HCT116 (cell line): Measurements from ENCODE around the gene VSX1. TPM values are rescaled to one million over a fixed set of nuclear protein-coding genes. Genes with fewer than 3 reads are reported as not detected.

Experiments used
- ATAC-seq: fragments of 200-7000 bp; cut with Tn5 transposase; 2 replicates; pipeline ENCODE4 v1.9.1; 2020; ENCODE audit warnings: mild to moderate bottlenecking, moderate library complexity
- BruUV-seq: library from RNA; stranded (reverse); fragments of 400-500 nt; replicated peaks from 2 replicates; lab custom pipeline; 2021; lab: Mats Ljungman, UMichigan
- CTCF ChIA-PET: fragments of 300-600 bp; sonication (Branson Sonifier 250); formaldehyde crosslinking; loops from one replicate; lab custom pipeline; 2021; ENCODE audit warnings: antibody characterized with exemption; lab: Charles Lee
- POLR2A ChIA-PET: fragments of 300-600, 350-600 bp; sonication (Branson Sonifier 250); formaldehyde crosslinking; loops from one replicate; lab custom pipeline; 2021; ENCODE audit warnings: antibody characterized with exemption; lab: Charles Lee
- RAD21 ChIA-PET, 2 experiments: fragments of 300-600 bp; sonication (Branson Sonifier 250); formaldehyde crosslinking; loops; one replicate each; lab custom pipeline; 2023; ENCODE audit warnings: low total read pairs in 2 of 2; ENCODE audit not compliant: uncharacterized antibody in 2 of 2, unreplicated experiment in 2 of 2, low non-redundant PET in 1 of 2; lab: Charles Lee
- DNase-seq: peaks from one replicate; pipeline ENCODE4 v3.0.0-alpha.2; 2010; ENCODE audit warnings: low read depth, low spot score
- H2AFZ ChIP-seq: fragments of 200-600 bp; shearing (Covaris generic), sonication (generic); 2 replicates; pipeline ENCODE4 v1.6.1; 2017; ENCODE audit warnings: low read depth, mixed run types, mixed read lengths, antibody characterized with exemption, low read length; ENCODE audit not compliant: poor library complexity, severe bottlenecking
- H3K27ac ChIP-seq: 2 replicates; pipeline ENCODE4 v1.5.1; 2012; ENCODE audit warnings: low read depth, low read length
- H3K27me3 ChIP-seq: fragments of 200-600 bp; sonication (generic); 2 replicates; pipeline ENCODE4 v1.6.1; 2016; ENCODE audit warnings: mixed run types, low read length, mixed read lengths; ENCODE audit not compliant: insufficient read depth
- H3K36me3 ChIP-seq, 2 experiments: fragments of 200-500 bp in 1 of 2; fragments of 200-600 bp in 1 of 2; sonication (Bioruptor generic) in 1 of 2; sonication (generic) in 1 of 2; 2 replicates each; pipeline versions ENCODE4 v1.5.1 to v1.6.1; 2014 to 2016; ENCODE audit warnings: low read length in 2 of 2, inconsistent platforms in 1 of 2, mixed read lengths in 1 of 2, mixed run types in 1 of 2; ENCODE audit not compliant: insufficient read depth in 2 of 2, control insufficient read depth in 1 of 2
- H3K4me1 ChIP-seq, 2 experiments: fragments of 200-600 bp in 1 of 2; sonication (generic) in 1 of 2; 2 replicates each; pipeline versions ENCODE4 v1.5.1 to v1.6.1; 2012 to 2017; ENCODE audit warnings: low read length in 2 of 2, inconsistent platforms in 1 of 2, mild to moderate bottlenecking in 1 of 2, mixed read lengths in 1 of 2, mixed run types in 1 of 2, moderate library complexity in 1 of 2; ENCODE audit not compliant: insufficient read depth in 2 of 2, control insufficient read depth in 1 of 2
- H3K4me2 ChIP-seq: fragments of 200-600 bp; sonication (generic); 2 replicates; pipeline ENCODE4 v1.6.1; 2017; ENCODE audit warnings: mixed run types, low read length, mixed read lengths
- H3K4me3 ChIP-seq, 2 experiments: fragments of 200-600 bp in 1 of 2; sonication (generic) in 1 of 2; replicated peaks in 1 of 2; 2 replicates each; pipeline ENCODE4 v1.5.1; 2011 to 2016; ENCODE audit warnings: low read length in 2 of 2, control low read depth in 1 of 2, low read depth in 1 of 2, mild to moderate bottlenecking in 1 of 2, mixed read lengths in 1 of 2, mixed run types in 1 of 2
- H3K79me2 ChIP-seq: fragments of 200-600 bp; sonication (generic); 2 replicates; pipeline ENCODE4 v1.6.1; 2017; ENCODE audit warnings: mild to moderate bottlenecking, mixed run types, low read length, moderate library complexity, mixed read lengths; ENCODE audit not compliant: insufficient read depth
- H3K9ac ChIP-seq: fragments of 200-600 bp; sonication (generic); 2 replicates; pipeline ENCODE4 v1.6.1; 2016; ENCODE audit warnings: low read length, mixed read lengths
- H3K9me2 ChIP-seq: fragments of 200-600 bp; sonication (generic), shearing (Covaris generic); 2 replicates; pipeline ENCODE4 v1.6.1; 2017; ENCODE audit warnings: mixed run types, mild to moderate bottlenecking, moderate library complexity; ENCODE audit not compliant: insufficient read depth
- H3K9me3 ChIP-seq, 2 experiments: fragments of 200-500 bp in 1 of 2; fragments of 200-600 bp in 1 of 2; sonication (Bioruptor generic) in 1 of 2; sonication (generic) in 1 of 2; 2 replicates each; pipeline ENCODE4 v1.6.1; 2014 to 2017; ENCODE audit warnings: low read length in 2 of 2, mixed read lengths in 2 of 2, inconsistent platforms in 1 of 2, low read depth in 1 of 2, mild to moderate bottlenecking in 1 of 2, mixed run types in 1 of 2, moderate library complexity in 1 of 2; ENCODE audit not compliant: control insufficient read depth in 1 of 2, insufficient read depth in 1 of 2
- H4K20me1 ChIP-seq: fragments of 200-600 bp; sonication (generic), shearing (Covaris generic); 2 replicates; pipeline ENCODE4 v1.6.1; 2017; ENCODE audit warnings: mixed run types, mild to moderate bottlenecking, moderate library complexity; ENCODE audit not compliant: insufficient read depth
- ATF3 ChIP-seq: IDR thresholded peaks from 2 replicates; pipeline ENCODE4 v1.6.1; 2012
- CBX3 ChIP-seq: IDR thresholded peaks from 2 replicates; pipeline ENCODE4 v1.6.1; 2012; ENCODE audit warnings: low read depth
- CEBPB ChIP-seq: IDR thresholded peaks from 2 replicates; pipeline ENCODE4 v1.6.1; 2012; ENCODE audit warnings: low read depth
- CTCF ChIP-seq, 3 experiments: fragments of 200-600 bp in 1 of 3; sonication (generic) in 1 of 3; IDR thresholded peaks in 2 of 3; conservative IDR thresholded peaks in 1 of 3; 2 replicates each; pipeline ENCODE4 v1.5.1; 2012 to 2017; ENCODE audit warnings: low read depth in 2 of 3, low read length in 2 of 3, antibody characterized with exemption in 1 of 3, borderline replicate concordance in 1 of 3, control low read depth in 1 of 3, mild to moderate bottlenecking in 1 of 3, mixed read lengths in 1 of 3, mixed run types in 1 of 3, moderate library complexity in 1 of 3; ENCODE audit not compliant: insufficient read depth in 1 of 3
- ELF1 ChIP-seq: IDR thresholded peaks from 2 replicates; pipeline ENCODE4 v1.6.1; 2012; ENCODE audit warnings: low read depth, borderline replicate concordance
- EZH2 ChIP-seq: fragments of 200-600 bp; sonication (generic); IDR thresholded peaks from 2 replicates; pipeline ENCODE4 v1.6.1; 2017; ENCODE audit warnings: antibody characterized with exemption, mixed run types
- EZH2phosphoT487 ChIP-seq: fragments of 200-600 bp; IDR thresholded peaks from 2 replicates; pipeline ENCODE4 v1.6.1; 2018; ENCODE audit warnings: antibody characterized with exemption, borderline replicate concordance
- FOSL1 ChIP-seq: IDR thresholded peaks from 2 replicates; pipeline ENCODE4 v1.6.1; 2012; ENCODE audit warnings: low read depth
- JUND ChIP-seq: IDR thresholded peaks from 2 replicates; pipeline ENCODE4 v1.6.1; 2012
- POLR2A ChIP-seq: IDR thresholded peaks from 2 replicates; pipeline ENCODE4 v1.7.0; 2011; ENCODE audit warnings: borderline replicate concordance; ENCODE audit not compliant: insufficient read depth, insufficient read length; ENCODE audit errors: extremely low read depth
- POLR2AphosphoS5 ChIP-seq: IDR thresholded peaks from 2 replicates; pipeline ENCODE4 v1.6.1; 2011; ENCODE audit warnings: mild to moderate bottlenecking, low read depth, low read length, moderate library complexity
- RAD21 ChIP-seq: IDR thresholded peaks from 2 replicates; pipeline ENCODE4 v1.6.1; 2012; ENCODE audit warnings: low read depth, mild to moderate bottlenecking
- SP1 ChIP-seq: IDR thresholded peaks from 2 replicates; pipeline ENCODE4 v1.6.1; 2012; ENCODE audit warnings: low read depth
- SRF ChIP-seq: IDR thresholded peaks from 2 replicates; pipeline ENCODE4 v1.6.1; 2012; ENCODE audit warnings: low read depth
- TCF7L2 ChIP-seq: IDR thresholded peaks from 2 replicates; pipeline ENCODE4 v1.7.0; 2011; ENCODE audit warnings: borderline replicate concordance, inconsistent platforms; ENCODE audit not compliant: insufficient read depth, insufficient read length; ENCODE audit errors: extremely low read depth
- YY1 ChIP-seq: IDR thresholded peaks from 2 replicates; pipeline ENCODE4 v1.6.1; 2011; ENCODE audit warnings: low read length, low read depth, moderate library complexity, mild to moderate bottlenecking; ENCODE audit not compliant: insufficient replicate concordance; ENCODE audit errors: extremely low read depth
- ZBTB33 ChIP-seq: IDR thresholded peaks from 2 replicates; pipeline ENCODE4 v1.6.1; 2011; ENCODE audit warnings: mild to moderate bottlenecking, low read length, moderate library complexity; ENCODE audit not compliant: insufficient replicate concordance; ENCODE audit errors: extremely low read depth
- ZFX ChIP-seq: fragments of 450-650 bp; IDR thresholded peaks from 2 replicates; pipeline ENCODE4 v1.6.1; 2017
- ZNF274 ChIP-seq: fragments of 200-500 bp; sonication (Bioruptor generic); IDR thresholded peaks from 2 replicates; pipeline ENCODE4 v1.6.1; 2014; ENCODE audit warnings: mild to moderate bottlenecking, low read depth, low read length, inconsistent platforms
- intact Hi-C: fragments of 100-400 bp; cut with micrococcal nuclease; formaldehyde crosslinking; loops from 2 replicates; pipeline ENCODE4 v1.10.0; 2022
- total RNA-seq: library from RNA; stranded (reverse); gene quantifications from one replicate; pipeline ENCODE4 v1.2.1, GENCODE V29; 2021; ENCODE audit not compliant: unreplicated experiment
- TF ChIP-seq, protein P1 (sequence below): IDR thresholded peaks from 2 replicates; pipeline ENCODE4 v1.6.1; 2012

The VSX1 gene
- total RNA-seq, 1 experiment from 2014 or later: not detected

- Histone ChIP-seq H3K9ac (no peak overlapping the region), H3K4me2 (no peak overlapping the region), H3K27ac (no peak overlapping the region)
- POLR2A ChIA-PET: no interaction called here
- no peak for TF ChIP-seq ATF3
- no peak for TF ChIP-seq YY1
- no peak for TF ChIP-seq POLR2A
- TF ChIP-seq ZBTB33: no peak
- TF ChIP-seq JUND: no peak
- no peak for TF ChIP-seq SP1
- no peak for TF ChIP-seq RAD21
- no peak for TF ChIP-seq CEBPB
- TF ChIP-seq POLR2AphosphoS5: no peak
- no peak for TF ChIP-seq CTCF (IDR thresholded peaks at IDR 0.05 in 2 of 3, conservative IDR thresholded peaks at IDR 0.05 in 1 of 3; ENCODE audit: borderline replicate concordance in 1 of 3, insufficient read depth in 1 of 3, low read depth in 2 of 3, low read length in 2 of 3)
- TF ChIP-seq, protein P1, sequence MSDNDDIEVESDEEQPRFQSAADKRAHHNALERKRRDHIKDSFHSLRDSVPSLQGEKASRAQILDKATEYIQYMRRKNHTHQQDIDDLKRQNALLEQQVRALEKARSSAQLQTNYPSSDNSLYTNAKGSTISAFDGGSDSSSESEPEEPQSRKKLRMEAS: no peak
- TF ChIP-seq TCF7L2: no peak
- TF ChIP-seq ZNF274: no peak
- TF ChIP-seq ZFX: no peak
- TF ChIP-seq CBX3: no peak
- TF ChIP-seq SRF: no peak
- TF ChIP-seq EZH2: no peak
- no peak for TF ChIP-seq EZH2phosphoT487
- no peak for TF ChIP-seq ELF1
- TF ChIP-seq FOSL1: no peak
- TF ChIP-seq, all 23 proteins: peak for 0
- ATAC-seq (no peak), DNase-seq (no peak)
- intact Hi-C loops: loop anchor here (10.0 kb wide), 1 partner anchor 331 kb away; the partner anchor contains the start of gene ABHD12
- Histone ChIP-seq H4K20me1 (no peaks in the 10 kb centered on the region), H3K4me1 (no peaks in the 10 kb centered on the region), H3K36me3 (no peaks in the 10 kb centered on the region), H3K9me2 (no peaks in the 10 kb centered on the region), H3K9me3 (no peaks in the 10 kb centered on the region), H2AFZ (no peak overlapping the region), H3K4me3 (no peak overlapping the region), H3K27me3 (peaks cover 56% of the 10 kb centered on the region), H3K79me2 (no peaks in the 10 kb centered on the region)
- CTCF ChIA-PET: interaction anchor here (1.1 to 5.4 kb wide), 2 partner anchors 68 to 115 kb away, joined by 3 to 31 read pairs; no protein-coding TSS in a partner anchor
- no TSS peak for BruUV-seq
- RAD21 ChIA-PET: interaction anchor here in 1 of 2 experiments (0.8 kb wide), 1 partner anchor 145 kb away, joined by 3 read pairs; no protein-coding TSS in a partner anchor
Observed at GRCh38 chr20:25063546-25063945, 18.4 kb downstream of the VSX1 start.
